ENCODE results near the gene ABCF2.

DNA sequence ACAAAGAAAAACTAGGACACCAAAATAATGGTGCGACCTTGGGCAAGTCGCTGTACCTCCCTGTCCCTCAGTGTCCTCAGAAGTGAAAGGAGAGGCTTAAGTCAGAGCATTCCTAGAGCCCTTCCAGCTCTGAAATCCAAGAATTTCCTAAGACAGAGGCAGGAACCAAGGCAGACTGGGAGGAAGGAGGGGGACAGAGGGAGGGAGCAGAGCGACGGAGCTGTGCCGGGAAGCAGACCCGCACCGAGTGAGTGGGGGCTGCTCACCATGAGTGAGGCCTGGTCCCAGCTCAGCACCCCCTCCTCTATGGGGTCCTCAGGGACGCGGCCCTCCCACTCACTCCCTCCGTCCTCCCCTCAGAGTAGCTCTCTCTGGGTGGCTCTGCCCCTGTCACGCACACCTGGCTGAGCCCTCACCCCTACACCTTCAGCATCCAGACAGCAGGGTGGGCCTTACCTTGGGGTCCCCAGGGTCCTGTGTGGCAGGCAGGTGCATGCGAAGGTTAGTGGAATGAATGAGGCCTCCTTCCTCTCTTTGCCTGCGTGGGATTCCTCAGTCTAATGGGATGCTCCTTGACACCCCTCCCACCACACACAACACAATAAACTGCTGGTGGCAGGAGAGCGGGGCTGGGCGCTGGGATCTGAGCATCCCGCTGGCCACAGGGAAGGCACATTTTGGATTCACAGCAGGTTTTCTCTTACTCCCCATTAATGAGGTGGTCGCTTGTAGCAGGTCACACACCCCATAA, 26.1 kb upstream of the ABCF2 start:
- TF ChIP-seq POLR2A (IDR thresholded peaks at IDR 0.05): no peak
- TF ChIP-seq, protein P1, sequence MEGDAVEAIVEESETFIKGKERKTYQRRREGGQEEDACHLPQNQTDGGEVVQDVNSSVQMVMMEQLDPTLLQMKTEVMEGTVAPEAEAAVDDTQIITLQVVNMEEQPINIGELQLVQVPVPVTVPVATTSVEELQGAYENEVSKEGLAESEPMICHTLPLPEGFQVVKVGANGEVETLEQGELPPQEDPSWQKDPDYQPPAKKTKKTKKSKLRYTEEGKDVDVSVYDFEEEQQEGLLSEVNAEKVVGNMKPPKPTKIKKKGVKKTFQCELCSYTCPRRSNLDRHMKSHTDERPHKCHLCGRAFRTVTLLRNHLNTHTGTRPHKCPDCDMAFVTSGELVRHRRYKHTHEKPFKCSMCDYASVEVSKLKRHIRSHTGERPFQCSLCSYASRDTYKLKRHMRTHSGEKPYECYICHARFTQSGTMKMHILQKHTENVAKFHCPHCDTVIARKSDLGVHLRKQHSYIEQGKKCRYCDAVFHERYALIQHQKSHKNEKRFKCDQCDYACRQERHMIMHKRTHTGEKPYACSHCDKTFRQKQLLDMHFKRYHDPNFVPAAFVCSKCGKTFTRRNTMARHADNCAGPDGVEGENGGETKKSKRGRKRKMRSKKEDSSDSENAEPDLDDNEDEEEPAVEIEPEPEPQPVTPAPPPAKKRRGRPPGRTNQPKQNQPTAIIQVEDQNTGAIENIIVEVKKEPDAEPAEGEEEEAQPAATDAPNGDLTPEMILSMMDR (IDR thresholded peaks at IDR 0.05): no peak

Measured in heart left ventricle (tissue), 13 donors.